GM12801 (cell line): ENCODE results near the gene SORCS1.

Source experiments
- CTCF ChIP-seq: IDR thresholded peaks from one replicate; pipeline ENCODE4 v1.5.1; 2011; ENCODE audit warnings: control low read depth; ENCODE audit not compliant: insufficient read length; ENCODE audit errors: extremely low read depth

SORCS1 gene

GRCh38 chr10:106925191-106925590, 239.3 kb downstream of the SORCS1 start:
- TF ChIP-seq CTCF, result no peak

GRCh38 chr10:106920538-106920937, 244.0 kb downstream of the SORCS1 start:
- no peak for TF ChIP-seq CTCF

GRCh38 chr10:106919871-106920282, 244.6 kb downstream of the SORCS1 start:
- TF ChIP-seq CTCF, result no peak

GRCh38 chr10:106917452-106918055, 247.0 kb downstream of the SORCS1 start:
- TF ChIP-seq CTCF, result no peak

- no peak for TF ChIP-seq CTCF
These were observed 250.5 kb downstream of the SORCS1 start for GRCh38 chr10:106914016-106914415.

GRCh38 chr10:106913348-106913747, 251.2 kb downstream of the SORCS1 start:
- no peak for TF ChIP-seq CTCF

GRCh38 chr10:106911096-106911495, 253.4 kb downstream of the SORCS1 start:
- TF ChIP-seq CTCF, result no peak

- no peak for TF ChIP-seq CTCF
These were observed 253.8 kb downstream of the SORCS1 start for GRCh38 chr10:106910666-106911065.
